Activated naive CD8-positive, alpha-beta T cell treated with anti-CD3 and anti-CD28 coated beads, Interleukin-2, amount 50 U/mL, for 24 hours (primary cell): Measurements from ENCODE around the gene ADIPOQ.
"Not testable (repeated sequence)": the region's sequence is repeated elsewhere in the genome, so short reads cannot be mapped to it uniquely, and the experiment has no call there.

Source experiments
- ATAC-seq: fragments of 150-1000 bp; cut with Tn5 transposase; one replicate; pipeline ENCODE4 v1.10.0; 2021
- DNase-seq: peaks from one replicate; pipeline ENCODE4 v3.0.0; 2021
- H3K27ac Mint-ChIP-seq: one replicate; pipeline ENCODE4 v1.8.0; 2021; ENCODE audit warnings: mild to moderate bottlenecking, mixed read lengths
- H3K27me3 Mint-ChIP-seq: one replicate; pipeline ENCODE4 v1.8.0; 2021; ENCODE audit warnings: mixed read lengths
- H3K36me3 Mint-ChIP-seq: one replicate; pipeline ENCODE4 v1.8.0; 2021; ENCODE audit warnings: low read depth, mixed read lengths
- H3K4me1 Mint-ChIP-seq: one replicate; pipeline ENCODE4 v1.8.0; 2021; ENCODE audit warnings: mixed read lengths
- H3K4me3 Mint-ChIP-seq: one replicate; pipeline ENCODE4 v1.8.0; 2021; ENCODE audit warnings: mild to moderate bottlenecking, moderate library complexity, mixed read lengths
- H3K9me3 Mint-ChIP-seq: one replicate; pipeline ENCODE4 v1.8.0; 2021; ENCODE audit warnings: mixed read lengths

The ADIPOQ gene

GRCh38 chr3:186890911-186891310 lies 48.4 kb downstream of the ADIPOQ start:
- H3K27ac Mint-ChIP-seq, result no peak overlapping the region
- H3K4me1 Mint-ChIP-seq, result peaks cover 6% of the 10 kb centered on the region
- no peaks in the 10 kb centered on the region for H3K36me3 Mint-ChIP-seq
- H3K9me3 Mint-ChIP-seq, result no peaks in the 10 kb centered on the region
- no peak for DNase-seq
- no peaks in the 10 kb centered on the region for H3K27me3 Mint-ChIP-seq
- no peak overlapping the region for H3K4me3 Mint-ChIP-seq
- ATAC-seq, result no peak

- ATAC-seq, H3K9me3 Mint-ChIP-seq, H3K4me3 Mint-ChIP-seq, H3K4me1 Mint-ChIP-seq, H3K27ac Mint-ChIP-seq, H3K27me3 Mint-ChIP-seq, DNase-seq, H3K36me3 Mint-ChIP-seq: not testable (repeated sequence)
Measured at GRCh38 chr3:186893071-186893470, 50.6 kb downstream of the ADIPOQ start.

- H3K36me3 Mint-ChIP-seq, result no peaks in the 10 kb centered on the region
- peaks cover 6% of the 10 kb centered on the region for H3K4me1 Mint-ChIP-seq
- no peak overlapping the region for H3K27ac Mint-ChIP-seq
- H3K27me3 Mint-ChIP-seq, result no peaks in the 10 kb centered on the region
- ATAC-seq (no peak), DNase-seq (no peak)
- H3K4me3 Mint-ChIP-seq, result no peak overlapping the region
- H3K9me3 Mint-ChIP-seq, result no peaks in the 10 kb centered on the region
Measured at GRCh38 chr3:186895406-186895805, 52.9 kb downstream of the ADIPOQ start.

GRCh38 chr3:186896006-186896405 lies 53.5 kb downstream of the ADIPOQ start:
- DNase-seq (no peak), ATAC-seq (no peak)
- H3K36me3 Mint-ChIP-seq, result no peaks in the 10 kb centered on the region
- no peak overlapping the region for H3K4me3 Mint-ChIP-seq
- no peak overlapping the region for H3K27ac Mint-ChIP-seq
- no peaks in the 10 kb centered on the region for H3K9me3 Mint-ChIP-seq
- H3K4me1 Mint-ChIP-seq, result peaks cover 11% of the 10 kb centered on the region
- no peaks in the 10 kb centered on the region for H3K27me3 Mint-ChIP-seq

- H3K4me3 Mint-ChIP-seq, result no peak overlapping the region
- no peak overlapping the region for H3K27ac Mint-ChIP-seq
- no peaks in the 10 kb centered on the region for H3K36me3 Mint-ChIP-seq
- H3K4me1 Mint-ChIP-seq, result peaks cover 18% of the 10 kb centered on the region
- DNase-seq, result no peak
- no peaks in the 10 kb centered on the region for H3K27me3 Mint-ChIP-seq
- no peaks in the 10 kb centered on the region for H3K9me3 Mint-ChIP-seq
- no peak for ATAC-seq
Measured at GRCh38 chr3:186896875-186897274, 54.4 kb downstream of the ADIPOQ start.

- Mint-ChIP-seq H3K4me3 (no peak overlapping the region), H3K27me3 (no peaks in the 10 kb centered on the region), H3K36me3 (peaks cover 8% of the 10 kb centered on the region), H3K9me3 (peaks cover 22% of the 10 kb centered on the region), H3K27ac (no peak overlapping the region), H3K4me1 (peaks cover 25% of the 10 kb centered on the region)
- no peak for ATAC-seq
- no peak for DNase-seq
Measured at GRCh38 chr3:186901135-186901734, 58.7 kb downstream of the ADIPOQ start.

- Mint-ChIP-seq H3K27me3 (no peaks in the 10 kb centered on the region), H3K27ac (no peak overlapping the region), H3K9me3 (peaks cover 29% of the 10 kb centered on the region), H3K4me3 (no peak overlapping the region), H3K36me3 (peaks cover 11% of the 10 kb centered on the region), H3K4me1 (peaks cover 26% of the 10 kb centered on the region)
- DNase-seq (no peak), ATAC-seq (no peak)
Measured at GRCh38 chr3:186902154-186902553, 59.6 kb downstream of the ADIPOQ start.

- Mint-ChIP-seq H3K27me3 (no peaks in the 10 kb centered on the region), H3K36me3 (peaks cover 12% of the 10 kb centered on the region), H3K27ac (peak overlapping the region; percentile 9), H3K9me3 (peaks cover 34% of the 10 kb centered on the region), H3K4me3 (no peak overlapping the region), H3K4me1 (peaks cover 27% of the 10 kb centered on the region)
- no peak for ATAC-seq
- DNase-seq, result no peak
Measured at GRCh38 chr3:186902713-186903112, 60.2 kb downstream of the ADIPOQ start.

GRCh38 chr3:186903676-186904075 lies 61.2 kb downstream of the ADIPOQ start:
- Mint-ChIP-seq H3K4me1 (peaks cover 35% of the 10 kb centered on the region), H3K36me3 (peaks cover 14% of the 10 kb centered on the region), H3K9me3 (peaks cover 41% of the 10 kb centered on the region)
- DNase-seq, H3K27ac Mint-ChIP-seq, H3K27me3 Mint-ChIP-seq, ATAC-seq, H3K4me3 Mint-ChIP-seq: not testable (repeated sequence)

- DNase-seq, ATAC-seq, H3K4me3 Mint-ChIP-seq, H3K27me3 Mint-ChIP-seq, H3K27ac Mint-ChIP-seq: not testable (repeated sequence)
- Mint-ChIP-seq H3K36me3 (peaks cover 14% of the 10 kb centered on the region), H3K9me3 (peaks cover 41% of the 10 kb centered on the region), H3K4me1 (peaks cover 28% of the 10 kb centered on the region)
Measured at GRCh38 chr3:186907075-186907474, 64.6 kb downstream of the ADIPOQ start.
